Hematopoietic multipotent progenitor cell treated with erythropoietin and hydrocortisone succinate and interleukin-3 and kit ligand, for 4 days (in vitro differentiated cells): ENCODE results near the gene WARS2.

ENCODE experiments used
- DNase-seq: peaks from one replicate; pipeline ENCODE4 v3.0.0-alpha.2; 2015

WARS2 gene

GRCh38 chr1:118995312-118996016 is 145.0 kb downstream of the WARS2 start:
- DNase-seq = no peak

GRCh38 chr1:118993700-118994026 is 146.8 kb downstream of the WARS2 start:
- no peak for DNase-seq

DNA sequence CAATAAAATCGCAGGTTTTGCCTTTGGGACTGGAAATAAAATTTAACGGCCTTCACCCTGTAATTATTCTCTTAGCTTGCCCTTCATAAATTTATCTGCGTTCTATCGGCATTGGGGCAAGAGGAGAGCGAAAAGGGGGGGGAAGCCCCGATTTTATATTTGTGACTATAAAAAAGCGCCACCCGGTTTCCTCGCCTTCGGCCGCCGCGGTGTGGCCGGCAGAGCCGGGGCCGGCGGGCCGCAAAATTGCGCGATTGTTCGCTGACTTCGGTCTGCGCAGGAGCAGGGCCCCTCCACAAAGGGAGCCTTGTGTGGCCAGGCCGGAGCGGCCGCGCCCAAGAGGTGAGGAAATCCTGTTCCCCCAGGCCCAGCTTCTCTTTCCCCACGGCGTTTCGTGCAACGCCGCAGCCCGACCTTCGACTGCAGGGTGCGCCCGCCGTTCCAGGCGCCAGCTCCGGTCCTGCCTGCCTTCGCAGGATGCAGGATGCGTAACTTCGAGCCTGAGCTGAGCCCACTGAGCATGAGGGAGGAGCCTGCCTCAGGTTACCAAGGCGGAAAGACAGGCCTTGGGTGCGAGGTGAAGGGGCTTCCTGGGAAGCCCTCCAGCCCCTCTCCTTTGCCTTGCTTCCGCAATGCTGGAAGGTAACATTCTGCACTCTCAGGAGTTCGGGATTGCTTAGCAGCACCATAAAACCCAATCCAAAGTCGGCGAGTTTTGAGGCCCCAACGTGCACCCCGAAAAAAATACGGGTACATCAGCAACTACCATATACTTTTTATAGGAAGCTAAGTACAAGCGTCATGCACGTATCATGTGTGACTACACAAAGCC is 147.4 kb downstream of the WARS2 start:
- no peak for DNase-seq

DNA sequence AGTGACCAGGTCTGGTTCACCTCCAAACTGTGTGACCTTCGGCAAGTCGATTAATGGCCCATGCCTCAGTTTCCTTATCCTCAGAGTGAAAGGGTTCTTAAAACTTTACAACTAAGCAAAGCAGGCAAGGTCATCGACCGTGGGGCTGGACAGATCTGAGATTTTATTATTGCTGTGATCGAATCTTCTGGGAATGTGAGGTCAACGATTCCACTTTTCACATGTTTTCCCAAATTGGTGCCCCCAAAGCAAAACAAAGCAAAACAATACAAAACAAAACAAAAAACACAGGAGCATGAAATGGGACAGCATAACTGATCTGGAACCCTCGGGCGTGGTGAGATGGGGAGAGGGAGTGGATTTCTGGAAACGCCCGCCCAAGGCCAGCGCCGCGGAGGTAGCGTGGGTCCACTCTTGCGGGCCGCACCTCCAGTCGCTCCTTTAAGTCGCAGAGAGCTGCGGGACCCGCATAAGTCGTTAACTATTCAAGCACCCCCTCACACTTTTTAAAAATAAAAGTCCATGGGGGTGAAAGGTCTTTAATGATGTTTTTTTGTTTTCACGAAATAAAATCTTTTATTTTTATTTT is 148.1 kb downstream of the WARS2 start:
- DNase-seq = no peak

- DNase-seq = no peak
Observed at GRCh38 chr1:118991448-118991847, 149.0 kb downstream of the WARS2 start.

DNA sequence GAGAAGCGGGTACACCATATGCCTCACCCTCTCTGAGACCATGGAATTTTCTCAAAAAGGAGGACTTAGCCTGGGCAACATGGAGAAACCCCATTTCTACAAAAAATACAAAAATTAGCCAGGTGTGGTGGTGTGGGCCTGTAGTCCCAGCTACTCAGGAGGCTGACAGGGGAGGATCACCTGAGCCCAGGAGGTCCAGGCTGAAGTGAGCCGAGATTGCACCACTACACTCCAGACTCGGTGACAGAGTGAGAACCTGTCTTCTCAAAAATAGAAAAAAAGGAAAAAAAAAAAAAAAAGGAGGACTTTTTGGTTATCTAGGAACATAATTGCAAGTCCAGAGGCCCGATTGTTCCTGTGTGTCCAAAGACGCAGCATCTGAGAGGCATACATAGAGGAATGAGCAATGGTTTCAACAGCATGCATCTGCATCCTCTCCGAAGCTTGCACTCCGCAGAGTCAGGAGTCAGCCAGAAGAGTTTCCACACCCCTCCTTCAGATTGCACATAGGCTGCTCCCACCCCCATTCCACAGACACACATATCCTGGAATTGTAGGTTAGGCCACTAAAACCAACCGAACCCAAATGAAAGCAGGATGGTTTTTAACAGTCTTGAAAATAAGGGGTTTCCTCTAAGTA is 149.8 kb downstream of the WARS2 start:
- DNase-seq = no peak

DNA sequence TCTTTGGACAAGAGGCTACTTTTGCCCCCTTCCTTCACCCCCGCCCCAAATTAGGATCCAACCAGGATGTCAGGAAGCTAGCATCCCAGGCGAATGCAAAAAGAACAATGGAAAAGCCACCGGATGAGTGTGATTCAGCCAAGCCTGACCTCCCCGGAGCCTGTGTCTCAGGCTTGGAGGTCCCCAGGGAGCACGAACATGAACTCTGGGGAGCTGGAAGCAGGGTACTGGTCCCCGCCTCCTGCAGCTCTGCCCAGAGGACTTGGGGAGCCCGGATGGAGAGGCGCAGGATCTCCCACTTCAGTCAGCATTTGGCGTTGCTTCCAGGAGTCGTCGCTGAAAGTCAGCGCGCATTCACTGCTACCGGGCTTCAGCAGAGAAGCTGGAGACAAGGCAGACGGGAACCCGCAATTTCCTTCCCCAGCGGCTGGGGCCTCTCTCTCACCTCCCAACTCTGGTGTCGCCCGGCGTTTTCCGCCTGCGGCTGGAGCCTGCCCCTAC is 150.5 kb downstream of the WARS2 start:
- peak; percentile 46 for DNase-seq

- no peak for DNase-seq
Observed at GRCh38 chr1:118989006-118989815, 151.2 kb downstream of the WARS2 start.

DNA sequence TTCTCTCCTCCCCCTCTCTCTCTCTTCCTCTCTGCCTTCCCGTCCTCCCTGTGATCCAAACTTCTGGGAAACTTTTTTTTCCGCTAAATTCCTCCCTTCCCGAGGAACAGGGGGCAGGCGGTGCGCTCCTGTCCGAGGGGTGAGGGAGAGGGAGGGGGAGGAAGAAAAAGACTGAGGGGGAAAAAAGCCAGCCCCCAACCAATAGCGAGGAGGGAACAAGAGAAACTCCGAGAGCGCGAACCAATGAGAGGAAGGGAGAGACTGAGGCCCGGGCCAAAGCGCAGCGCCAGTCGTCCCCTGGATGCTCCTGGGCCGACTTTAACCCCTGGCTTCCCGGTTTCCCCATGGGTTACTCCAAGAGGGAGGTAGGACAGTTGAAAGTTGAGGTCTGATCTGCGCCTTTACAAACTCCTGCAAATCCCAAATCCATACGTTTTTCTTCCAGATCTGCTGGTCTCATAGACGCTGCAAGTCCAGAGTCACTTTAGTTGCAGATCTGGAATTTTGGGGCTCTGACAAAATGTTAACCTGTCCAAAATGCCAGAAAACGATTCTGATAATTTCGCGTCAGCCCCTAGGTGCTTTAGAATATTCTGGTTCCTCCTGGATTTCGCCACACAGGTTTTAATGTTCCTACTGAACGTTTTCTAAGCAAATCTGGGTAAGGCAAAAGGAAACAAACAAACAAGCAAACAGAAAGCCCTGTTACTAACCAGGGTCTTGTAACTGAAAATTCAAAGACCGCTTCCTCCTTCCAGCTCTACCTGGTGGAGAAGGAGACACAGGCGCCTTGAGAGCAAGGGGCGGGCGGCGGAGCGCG is 152.1 kb downstream of the WARS2 start, which contains the start of gene TBX15:
Gene TBX15 (minus strand): TSS at position 158 of the 820 bp plus-strand sequence. CDS start 548 bp downstream, outside the sequence.
- DNase-seq = no peak

- DNase-seq = no peak
Observed at GRCh38 chr1:118987468-118988185, 152.8 kb downstream of the WARS2 start.

DNA sequence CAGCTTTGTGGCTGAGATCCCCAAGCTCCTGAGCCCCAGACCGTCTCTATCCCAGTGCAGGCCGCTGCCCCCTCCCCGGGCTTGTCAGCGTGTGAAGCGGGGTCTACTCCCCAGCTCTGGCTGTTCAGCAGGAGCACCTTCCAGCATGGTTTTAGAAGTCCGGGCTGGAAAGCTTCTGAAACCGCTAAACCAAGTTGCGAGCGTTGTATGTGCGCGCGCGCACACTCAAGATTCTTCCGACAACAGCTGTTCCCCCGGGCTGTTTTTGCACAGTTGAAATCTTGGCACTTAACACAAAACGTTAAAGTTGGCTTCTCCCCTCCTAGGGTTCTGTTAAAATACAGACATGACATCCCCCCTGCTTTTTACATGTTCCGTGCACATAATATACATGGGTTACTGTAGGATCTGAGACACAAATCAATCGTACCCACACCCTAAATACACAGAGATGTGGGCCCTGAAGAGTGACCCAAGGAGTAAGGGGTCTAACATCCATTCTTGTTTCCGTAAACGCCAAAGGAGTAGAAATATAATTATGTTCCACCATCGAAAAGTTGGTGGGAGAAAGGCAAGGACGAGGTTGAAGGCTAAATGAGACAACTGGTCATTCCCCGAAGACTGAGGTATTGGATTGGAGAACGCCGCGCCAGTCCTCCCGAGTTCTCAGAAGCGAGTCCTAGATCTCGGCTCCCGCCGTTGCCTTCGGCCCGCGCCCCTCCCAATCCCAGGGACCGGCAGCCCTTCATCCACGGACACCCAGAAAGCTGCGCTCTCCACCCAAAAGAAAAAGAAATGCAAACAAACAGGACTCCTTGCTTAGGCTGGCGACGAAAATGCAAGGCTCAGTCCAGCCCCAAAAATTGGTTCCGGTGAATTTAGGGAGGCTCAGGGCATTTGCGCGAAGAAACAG is 153.6 kb downstream of the WARS2 start:
- no peak for DNase-seq

- no peak for DNase-seq
Observed at GRCh38 chr1:118985640-118986554, 154.6 kb downstream of the WARS2 start.

- no peak for DNase-seq
Observed at GRCh38 chr1:118984722-118985639, 155.5 kb downstream of the WARS2 start.

GRCh38 chr1:118984086-118984721 is 156.2 kb downstream of the WARS2 start:
- no peak for DNase-seq

DNA sequence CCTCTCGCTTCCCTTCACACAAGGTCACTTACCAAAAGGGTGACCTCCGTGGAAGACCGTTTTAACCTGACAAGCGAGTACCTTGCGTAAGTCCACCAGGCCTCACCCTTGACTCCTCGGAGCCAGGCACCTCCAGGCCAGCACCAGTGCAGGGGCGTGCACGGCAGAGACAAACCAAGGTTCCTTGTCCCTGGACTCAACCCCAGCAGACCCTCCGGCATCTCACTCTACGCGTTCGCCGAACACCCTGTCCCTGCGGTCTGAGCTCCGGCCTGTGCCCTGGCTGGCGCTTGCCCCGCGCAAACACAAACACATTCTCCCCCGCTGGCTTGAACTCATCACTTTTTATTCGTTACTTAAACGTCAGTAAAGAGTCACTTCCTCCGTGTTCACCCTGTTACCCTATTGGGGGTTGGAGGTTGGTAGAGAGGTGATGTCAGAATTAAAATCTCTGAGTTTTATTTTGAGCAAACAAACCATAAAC is 156.9 kb downstream of the WARS2 start:
- no peak for DNase-seq

- DNase-seq = no peak
Observed at GRCh38 chr1:118982821-118983557, 157.5 kb downstream of the WARS2 start.
